A549 treated with CORT108297 at 1 μM for 4 hours (cell line): ENCODE measurements around the gene CD55. TPM values are rescaled to one million over a fixed set of nuclear protein-coding genes. Genes with fewer than 3 reads are reported as not detected.

Source experiments
- total RNA-seq: library from RNA; stranded (reverse); fragments of 200-300 nt; extraction: Qiagen RNA extraction; gene quantifications from 5 replicates; pipeline ENCODE4 v1.2.3, GENCODE V29; 2022

The CD55 gene, protein sequence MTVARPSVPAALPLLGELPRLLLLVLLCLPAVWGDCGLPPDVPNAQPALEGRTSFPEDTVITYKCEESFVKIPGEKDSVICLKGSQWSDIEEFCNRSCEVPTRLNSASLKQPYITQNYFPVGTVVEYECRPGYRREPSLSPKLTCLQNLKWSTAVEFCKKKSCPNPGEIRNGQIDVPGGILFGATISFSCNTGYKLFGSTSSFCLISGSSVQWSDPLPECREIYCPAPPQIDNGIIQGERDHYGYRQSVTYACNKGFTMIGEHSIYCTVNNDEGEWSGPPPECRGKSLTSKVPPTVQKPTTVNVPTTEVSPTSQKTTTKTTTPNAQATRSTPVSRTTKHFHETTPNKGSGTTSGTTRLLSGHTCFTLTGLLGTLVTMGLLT
- total RNA-seq = 98.0 to 141 TPM (median 126 TPM) in 5 replicates

DNA sequence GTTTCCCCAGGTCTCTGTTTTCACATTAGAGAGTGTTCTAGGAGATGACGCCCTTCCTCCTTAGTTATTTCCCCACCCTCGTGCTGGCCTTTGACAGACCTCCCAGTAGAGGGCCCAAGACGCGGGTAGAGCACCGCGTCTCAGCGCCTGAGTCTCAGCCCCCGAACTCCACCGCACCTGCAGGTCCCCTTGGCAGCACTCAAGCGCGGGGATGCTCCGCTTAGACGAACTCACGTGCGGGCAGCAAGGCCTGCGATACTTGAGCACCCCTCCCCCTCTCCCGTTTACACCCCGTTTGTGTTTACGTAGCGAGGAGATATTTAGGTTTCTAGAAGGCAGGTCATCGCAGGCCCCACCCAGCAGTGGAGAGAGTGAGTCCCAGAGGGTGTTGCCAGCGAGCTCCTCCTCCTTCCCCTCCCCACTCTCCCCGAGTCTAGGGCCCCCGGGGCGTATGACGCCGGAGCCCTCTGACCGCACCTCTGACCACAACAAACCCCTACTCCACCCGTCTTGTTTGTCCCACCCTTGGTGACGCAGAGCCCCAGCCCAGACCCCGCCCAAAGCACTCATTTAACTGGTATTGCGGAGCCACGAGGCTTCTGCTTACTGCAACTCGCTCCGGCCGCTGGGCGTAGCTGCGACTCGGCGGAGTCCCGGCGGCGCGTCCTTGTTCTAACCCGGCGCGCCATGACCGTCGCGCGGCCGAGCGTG, at the start of gene CD55:
Gene CD55 (plus strand): TSS at position 600 of the 711 bp plus-strand sequence. CDS start 88 bp downstream, at position 688.

Other genes starting within 250 kb of the CD55 start
- 1.4 to 1.8 TPM (median 1.6 TPM) in 5 replicates for gene C4BPB, start 232.8 kb upstream of the CD55 start, total RNA-seq
- gene C4BPA, start 217.4 kb upstream of the CD55 start, total RNA-seq = 0.37 to 1.0 TPM (median 0.72 TPM) in 5 replicates
- gene CR2, start 132.7 kb downstream of the CD55 start, total RNA-seq = 0.04 to 2.3 TPM in 2 of 5 replicates, not detected in the others
- gene CR1, start 174.5 kb downstream of the CD55 start, total RNA-seq = not detected in 5 replicates